CD8-positive, alpha-beta memory T cell (primary cell): ENCODE results near the gene ANO4. TPM values are rescaled to one million over a fixed set of nuclear protein-coding genes. Genes with fewer than 3 reads are reported as not detected.

Experiments used
- CTCF ChIA-PET: fragments of 350-600 bp; sonication (Branson Sonifier 250); formaldehyde crosslinking; loops from one replicate; lab custom pipeline; 2021; ENCODE audit warnings: antibody characterized with exemption; lab: Charles Lee
- POLR2A ChIA-PET: fragments of 350-600 bp; sonication (Branson Sonifier 250); formaldehyde crosslinking; loops from one replicate; lab custom pipeline; 2021; ENCODE audit warnings: antibody characterized with exemption; lab: Charles Lee
- DNase-seq, 5 donors: peaks; one replicate each; pipeline versions ENCODE4 v3.0.0 to v3.0.0-alpha.2; 2020 to 2022; ENCODE audit warnings: mixed read lengths in 1 of 5
- H3K27ac ChIP-seq: one replicate; pipeline ENCODE4 v1.7.0; 2013; ENCODE audit warnings: low read depth, mild to moderate bottlenecking, low read length, moderate library complexity
- H3K27me3 ChIP-seq: 2 replicates; pipeline ENCODE4 v1.7.0; 2013; ENCODE audit warnings: low read length, mild to moderate bottlenecking; ENCODE audit not compliant: insufficient read depth, poor library complexity, severe bottlenecking
- H3K36me3 ChIP-seq: 2 replicates; pipeline ENCODE4 v1.7.0; 2013; ENCODE audit warnings: mild to moderate bottlenecking, low read length, moderate library complexity; ENCODE audit not compliant: insufficient read depth
- H3K4me1 ChIP-seq: 2 replicates; pipeline ENCODE4 v1.7.0; 2013; ENCODE audit warnings: mild to moderate bottlenecking, low read length, moderate library complexity; ENCODE audit not compliant: insufficient read depth
- H3K4me3 ChIP-seq: 2 replicates; pipeline ENCODE4 v1.7.0; 2013; ENCODE audit warnings: mild to moderate bottlenecking, low read length
- H3K9me3 ChIP-seq: 2 replicates; pipeline ENCODE4 v1.7.0; 2013; ENCODE audit warnings: mild to moderate bottlenecking, low read length
- H3K27ac Mint-ChIP-seq, 8 donors: one replicate each; pipeline ENCODE4 v1.8.0; 2020 to 2021; ENCODE audit warnings: mixed read lengths in 8 of 8, mild to moderate bottlenecking in 6 of 8, inconsistent platforms in 3 of 8, moderate library complexity in 3 of 8
- H3K27me3 Mint-ChIP-seq, 2 donors: one replicate each; pipeline ENCODE4 v1.8.0; 2020 to 2021; ENCODE audit warnings: mixed read lengths in 2 of 2, mild to moderate bottlenecking in 1 of 2, moderate library complexity in 1 of 2
- H3K36me3 Mint-ChIP-seq, 3 donors: one replicate each; pipeline ENCODE4 v1.8.0; 2020 to 2021; ENCODE audit warnings: mixed read lengths in 3 of 3, inconsistent platforms in 1 of 3, mild to moderate bottlenecking in 1 of 3
- H3K4me1 Mint-ChIP-seq, 3 donors: one replicate each; pipeline ENCODE4 v1.8.0; 2020 to 2021; ENCODE audit warnings: mixed read lengths in 3 of 3, inconsistent platforms in 1 of 3, mild to moderate bottlenecking in 1 of 3
- H3K4me3 Mint-ChIP-seq, 7 donors: one replicate each; pipeline ENCODE4 v1.8.0; 2020 to 2021; ENCODE audit warnings: mixed read lengths in 7 of 7, mild to moderate bottlenecking in 6 of 7, moderate library complexity in 4 of 7, inconsistent platforms in 2 of 7
- H3K9me3 Mint-ChIP-seq, 5 donors: one replicate each; pipeline ENCODE4 v1.8.0; 2020 to 2022; ENCODE audit warnings: mixed read lengths in 5 of 5, mild to moderate bottlenecking in 3 of 5, moderate library complexity in 2 of 5, inconsistent platforms in 1 of 5
- polyA plus RNA-seq: library from polyadenylated mRNA; unstranded; fragments of 300-500 nt; fragmentation: Illumina TruSeq; gene quantifications from one replicate; pipeline ENCODE4 v1.2.3, GENCODE V29; 2021
- total RNA-seq, 2 experiments: library from RNA; stranded (reverse); gene quantifications; one replicate each; pipeline ENCODE4 v1.2.3, GENCODE V29; 2021

Gene ANO4
- total and polyA plus RNA-seq, 3 experiments from 2014 or later, result not detected

- peaks cover 0 to 15% (median 0%) of the 10 kb centered on the region in 5 donors for H3K9me3 Mint-ChIP-seq
- POLR2A ChIA-PET, result no interaction called here
Observed at GRCh38 chr12:100895192-100895591, 100.6 kb downstream of the ANO4 start.

GRCh38 chr12:100896192-100896591 is 101.6 kb downstream of the ANO4 start:
- ChIA-PET CTCF (no interaction called here), POLR2A (no interaction called here)
- Mint-ChIP-seq H3K4me3 (no peak overlapping the region), H3K27ac (no peak overlapping the region), H3K4me1 (no peaks in the 10 kb centered on the region), H3K9me3 (peaks cover 0 to 15% (median 0%) of the 10 kb centered on the region in 5 donors), H3K36me3 (no peaks in the 10 kb centered on the region), H3K27me3 (no peaks in the 10 kb centered on the region)
- no peaks in the 10 kb centered on the region for H3K36me3 ChIP-seq
- no peaks in the 10 kb centered on the region for H3K27me3 ChIP-seq
- no peak overlapping the region for H3K27ac ChIP-seq
- no peaks in the 10 kb centered on the region for H3K4me1 ChIP-seq
- H3K9me3 ChIP-seq, result no peaks in the 10 kb centered on the region
- no peak overlapping the region for H3K4me3 ChIP-seq
- DNase-seq, result no peak

More at GRCh38 chr12:100895192-100895591, 100.6 kb downstream of the ANO4 start:
- CTCF ChIA-PET, result interaction anchor here (1.0 kb wide), 1 partner anchor 26 kb away, joined by 3 read pairs; no protein-coding TSS in a partner anchor
- no peaks in the 10 kb centered on the region for H3K9me3 ChIP-seq
- no peak for DNase-seq
- H3K27me3 ChIP-seq, result no peaks in the 10 kb centered on the region
- no peaks in the 10 kb centered on the region for H3K36me3 ChIP-seq
- Mint-ChIP-seq H3K27me3 (no peaks in the 10 kb centered on the region), H3K36me3 (no peaks in the 10 kb centered on the region), H3K4me1 (no peaks in the 10 kb centered on the region), H3K27ac (no peak overlapping the region), H3K4me3 (no peak overlapping the region)
- H3K4me1 ChIP-seq, result no peaks in the 10 kb centered on the region
- H3K27ac ChIP-seq, result no peak overlapping the region
- no peak overlapping the region for H3K4me3 ChIP-seq

- no peak for DNase-seq
- POLR2A ChIA-PET, result no interaction called here
- no peaks in the 10 kb centered on the region for H3K36me3 Mint-ChIP-seq
- no peak overlapping the region for H3K27ac Mint-ChIP-seq
- no peaks in the 10 kb centered on the region for H3K9me3 ChIP-seq
- no peaks in the 10 kb centered on the region for H3K36me3 ChIP-seq
- no peaks in the 10 kb centered on the region for H3K27me3 ChIP-seq
- no peak overlapping the region for H3K4me3 Mint-ChIP-seq
- no peak overlapping the region for H3K4me3 ChIP-seq
- CTCF ChIA-PET, result no interaction called here
- H3K27me3 Mint-ChIP-seq, result no peaks in the 10 kb centered on the region
- no peak overlapping the region for H3K27ac ChIP-seq
- peaks cover 0 to 15% (median 0%) of the 10 kb centered on the region in 5 donors for H3K9me3 Mint-ChIP-seq
- H3K4me1 ChIP-seq, result no peaks in the 10 kb centered on the region
- no peaks in the 10 kb centered on the region for H3K4me1 Mint-ChIP-seq
Observed at GRCh38 chr12:100897240-100897639, 102.7 kb downstream of the ANO4 start.

- H3K27ac Mint-ChIP-seq, result no peak overlapping the region
- H3K4me1 Mint-ChIP-seq, result no peaks in the 10 kb centered on the region
- ChIA-PET POLR2A (no interaction called here), CTCF (no interaction called here)
- no peaks in the 10 kb centered on the region for H3K27me3 ChIP-seq
- H3K27ac ChIP-seq, result no peak overlapping the region
- no peak for DNase-seq
- H3K36me3 ChIP-seq, result no peaks in the 10 kb centered on the region
- no peaks in the 10 kb centered on the region for H3K4me1 ChIP-seq
- H3K27me3 Mint-ChIP-seq, result peaks cover 0 to 2% of the 10 kb centered on the region in 2 donors
- no peak overlapping the region for H3K4me3 ChIP-seq
- H3K36me3 Mint-ChIP-seq, result no peaks in the 10 kb centered on the region
- H3K9me3 ChIP-seq, result no peaks in the 10 kb centered on the region
- H3K4me3 Mint-ChIP-seq, result no peak overlapping the region
- peaks cover 0 to 13% (median 3%) of the 10 kb centered on the region in 5 donors for H3K9me3 Mint-ChIP-seq
Observed at GRCh38 chr12:100899301-100899700, 104.7 kb downstream of the ANO4 start.

- Mint-ChIP-seq H3K27me3 (peaks cover 0 to 2% of the 10 kb centered on the region in 2 donors), H3K36me3 (no peaks in the 10 kb centered on the region), H3K9me3 (peaks cover 0 to 12% (median 3%) of the 10 kb centered on the region in 5 donors), H3K4me3 (no peak overlapping the region), H3K4me1 (no peaks in the 10 kb centered on the region), H3K27ac (no peak overlapping the region)
- Histone ChIP-seq H3K36me3 (no peaks in the 10 kb centered on the region), H3K27ac (no peak overlapping the region), H3K4me3 (no peak overlapping the region), H3K27me3 (no peaks in the 10 kb centered on the region), H3K9me3 (no peaks in the 10 kb centered on the region), H3K4me1 (no peaks in the 10 kb centered on the region)
- CTCF ChIA-PET, result no interaction called here
- no peak for DNase-seq
- POLR2A ChIA-PET, result no interaction called here
Observed at GRCh38 chr12:100900808-100901207, 106.2 kb downstream of the ANO4 start.

- H3K27ac Mint-ChIP-seq, result no peak overlapping the region
- peaks cover 0 to 2% of the 10 kb centered on the region in 2 donors for H3K27me3 Mint-ChIP-seq
- Histone ChIP-seq H3K27ac (no peak overlapping the region), H3K4me3 (no peak overlapping the region), H3K27me3 (no peaks in the 10 kb centered on the region), H3K9me3 (no peaks in the 10 kb centered on the region), H3K4me1 (no peaks in the 10 kb centered on the region), H3K36me3 (no peaks in the 10 kb centered on the region)
- ChIA-PET POLR2A (no interaction called here), CTCF (no interaction called here)
- H3K36me3 Mint-ChIP-seq, result no peaks in the 10 kb centered on the region
- H3K4me1 Mint-ChIP-seq, result no peaks in the 10 kb centered on the region
- no peak for DNase-seq
- H3K9me3 Mint-ChIP-seq, result peaks cover 0 to 10% (median 2%) of the 10 kb centered on the region in 5 donors
- H3K4me3 Mint-ChIP-seq, result no peak overlapping the region
Observed at GRCh38 chr12:100901266-100901665, 106.7 kb downstream of the ANO4 start.

- Histone ChIP-seq H3K9me3 (no peaks in the 10 kb centered on the region), H3K27me3 (no peaks in the 10 kb centered on the region), H3K27ac (no peak overlapping the region), H3K4me3 (no peak overlapping the region), H3K4me1 (no peaks in the 10 kb centered on the region), H3K36me3 (no peaks in the 10 kb centered on the region)
- H3K9me3 Mint-ChIP-seq, result peaks cover 0 to 3% (median 2%) of the 10 kb centered on the region in 5 donors
- ChIA-PET CTCF (no interaction called here), POLR2A (no interaction called here)
- H3K4me3 Mint-ChIP-seq, result no peak overlapping the region
- H3K27me3 Mint-ChIP-seq, result peaks cover 0 to 2% of the 10 kb centered on the region in 2 donors
- H3K36me3 Mint-ChIP-seq, result no peaks in the 10 kb centered on the region
- H3K27ac Mint-ChIP-seq, result no peak overlapping the region
- H3K4me1 Mint-ChIP-seq, result no peaks in the 10 kb centered on the region
- no peak for DNase-seq
Observed at GRCh38 chr12:100904270-100904669, 109.7 kb downstream of the ANO4 start.

GRCh38 chr12:100908501-100908900 is 113.9 kb downstream of the ANO4 start:
- Mint-ChIP-seq H3K4me1 (no peaks in the 10 kb centered on the region), H3K4me3 (no peak overlapping the region), H3K9me3 (peaks cover 0 to 2% (median 0%) of the 10 kb centered on the region in 5 donors), H3K27ac (no peak overlapping the region), H3K36me3 (no peaks in the 10 kb centered on the region), H3K27me3 (no peaks in the 10 kb centered on the region)
- no peak for DNase-seq
- no peaks in the 10 kb centered on the region for H3K36me3 ChIP-seq
- CTCF ChIA-PET, result no interaction called here
- no peaks in the 10 kb centered on the region for H3K9me3 ChIP-seq
- POLR2A ChIA-PET, result no interaction called here
- H3K27ac ChIP-seq, result no peak overlapping the region
- no peaks in the 10 kb centered on the region for H3K27me3 ChIP-seq
- no peak overlapping the region for H3K4me3 ChIP-seq
- no peaks in the 10 kb centered on the region for H3K4me1 ChIP-seq
